Activated naive CD4-positive, alpha-beta T cell (primary cell): ENCODE measurements around the gene HJV.

Experiments used
- DNase-seq, 4 experiments: peaks; one replicate each; lab custom pipeline; 2025; lab: John Stamatoyannopoulos, UW

HJV gene

GRCh38 chr1:145977016-145977415, 44.5 kb downstream of the HJV start:
- DNase-seq = no peak

GRCh38 chr1:145975216-145975615, 46.3 kb downstream of the HJV start:
- DNase-seq = no peak

DNA sequence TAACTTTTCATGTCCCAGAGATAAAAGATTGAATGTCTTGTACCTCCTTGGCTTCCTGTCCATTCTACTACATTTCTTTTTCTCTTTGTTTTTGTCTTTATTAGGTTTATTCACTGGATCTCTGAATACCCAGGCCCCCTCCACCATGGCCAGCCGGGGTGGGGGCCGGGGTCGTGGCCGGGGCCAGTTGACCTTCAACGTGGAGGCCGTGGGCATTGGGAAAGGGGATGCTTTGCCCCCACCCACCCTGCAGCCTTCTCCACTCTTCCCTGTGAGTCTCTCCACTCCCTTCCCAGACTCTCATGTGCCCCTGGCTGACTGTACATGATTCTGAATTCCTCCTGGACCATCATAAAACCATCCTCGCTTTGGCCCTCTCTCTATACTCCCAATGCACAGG, 46.8 kb downstream of the HJV start:
- DNase-seq = no peak

DNA sequence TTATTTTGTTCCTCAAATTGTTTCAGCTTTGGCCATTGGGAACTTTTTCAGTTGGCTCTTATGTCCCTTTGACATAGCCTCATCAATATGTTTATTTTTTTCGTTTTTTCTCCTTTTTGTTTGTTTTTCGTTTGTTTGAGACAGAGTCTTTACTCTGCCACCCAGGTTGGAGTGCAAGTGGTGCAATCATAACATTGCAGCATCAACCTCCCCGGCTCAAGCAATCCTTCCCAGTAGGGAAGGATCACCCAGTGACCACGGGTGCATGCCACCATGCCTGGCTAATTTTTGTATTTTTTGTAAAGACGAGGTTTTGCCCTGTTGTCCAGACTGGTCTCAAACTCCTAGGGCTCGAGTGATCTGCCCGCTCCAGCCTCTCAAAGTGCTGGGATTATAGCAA, 49.0 kb downstream of the HJV start:
- no peak for DNase-seq
